Endothelial cell of umbilical vein (primary cell): ENCODE data around the gene ZNF626. TPM values are rescaled to one million over a fixed set of nuclear protein-coding genes. Genes with fewer than 3 reads are reported as not detected.
"Not testable (repeated sequence)": the region's sequence is repeated elsewhere in the genome, so short reads cannot be mapped to it uniquely, and the experiment has no call there.

Source experiments
- BruUV-seq: library from RNA; stranded (reverse); fragments of 400-500 nt; replicated peaks from 2 replicates; lab custom pipeline; 2021; lab: Mats Ljungman, UMichigan
- CTCF ChIA-PET: fragments of 300-600, 350-600 bp; sonication (Branson Sonifier 250); formaldehyde crosslinking; loops from one replicate; lab custom pipeline; 2021; ENCODE audit warnings: antibody characterized with exemption, inconsistent platforms; lab: Charles Lee
- POLR2A ChIA-PET: fragments of 300-600, 350-600 bp; sonication (Branson Sonifier 250); formaldehyde crosslinking; loops from one replicate; lab custom pipeline; 2021; ENCODE audit warnings: antibody characterized with exemption, inconsistent platforms; lab: Charles Lee
- DNase-seq: peaks from one replicate; pipeline ENCODE4 v3.0.0-alpha.2; 2011; ENCODE audit warnings: low read depth, low spot score
- FAIRE-seq: peaks from 2 replicates; lab custom pipeline; 2011; peaks lifted over from hg19 to GRCh38; lab: Jason Lieb, UNC
- H2AFZ ChIP-seq: 2 replicates; pipeline ENCODE4 v1.6.0; 2012; ENCODE audit warnings: low read depth, low read length, control low read depth, inconsistent platforms
- H3K27ac ChIP-seq: 2 replicates; pipeline ENCODE4 v1.5.1; 2011; ENCODE audit warnings: low read depth, mild to moderate bottlenecking, control low read depth, low read length, moderate library complexity; ENCODE audit not compliant: insufficient read depth
- H3K27me3 ChIP-seq, 2 experiments: 2 replicates each; pipeline versions ENCODE4 v1.6.0 to v1.6.1; 2011; ENCODE audit warnings: low read length in 2 of 2, mixed read lengths in 1 of 2; ENCODE audit not compliant: control insufficient read depth in 2 of 2, insufficient read depth in 2 of 2
- H3K36me3 ChIP-seq, 2 experiments: 2 replicates in 1 of 2; 3 replicates in 1 of 2; pipeline ENCODE4 v1.5.1; 2011; ENCODE audit warnings: low read length in 2 of 2, mild to moderate bottlenecking in 1 of 2, moderate library complexity in 1 of 2; ENCODE audit not compliant: control insufficient read depth in 2 of 2, insufficient read depth in 2 of 2; ENCODE audit errors: extremely low read depth in 1 of 2
- H3K4me1 ChIP-seq: 3 replicates; pipeline ENCODE4 v1.5.1; 2011; ENCODE audit warnings: mild to moderate bottlenecking, low read length; ENCODE audit not compliant: control insufficient read depth, insufficient read depth; ENCODE audit errors: extremely low read depth
- H3K4me2 ChIP-seq: 2 replicates; pipeline ENCODE4 v1.6.1; 2011; ENCODE audit warnings: low read length, control low read depth, mixed read lengths; ENCODE audit not compliant: insufficient read depth
- H3K4me3 ChIP-seq, 3 experiments: fragments of 200-600 bp in 1 of 3; sonication (generic), shearing (Covaris generic) in 1 of 3; replicated peaks in 1 of 3; 2 replicates each; pipeline ENCODE4 v1.5.1; 2011 to 2016; ENCODE audit warnings: control low read depth in 3 of 3, low read length in 3 of 3, mild to moderate bottlenecking in 2 of 3, inconsistent platforms in 1 of 3, low read depth in 1 of 3, moderate library complexity in 1 of 3; ENCODE audit not compliant: insufficient read depth in 1 of 3
- H3K79me2 ChIP-seq: 2 replicates; pipeline ENCODE4 v1.6.0; 2012; ENCODE audit warnings: low read length, inconsistent platforms; ENCODE audit not compliant: control insufficient read depth, insufficient read depth
- H3K9ac ChIP-seq: replicated peaks from 2 replicates; pipeline ENCODE3; 2011; ENCODE audit warnings: low read length, control low read depth; ENCODE audit not compliant: insufficient read depth; ENCODE audit errors: extremely low read depth
- H3K9me1 ChIP-seq: replicated peaks from 3 replicates; pipeline ENCODE4 v1.6.0; 2011; ENCODE audit warnings: mild to moderate bottlenecking, low read length; ENCODE audit not compliant: control insufficient read depth, insufficient read depth; ENCODE audit errors: extremely low read depth
- H3K9me3 ChIP-seq: replicated peaks from 2 replicates; pipeline ENCODE4 v1.5.1; 2012; ENCODE audit warnings: low read length, inconsistent platforms; ENCODE audit not compliant: control insufficient read depth, insufficient read depth
- H4K20me1 ChIP-seq: replicated peaks from 2 replicates; pipeline ENCODE3; 2011; ENCODE audit warnings: mild to moderate bottlenecking, low read length; ENCODE audit not compliant: control insufficient read depth, insufficient read depth; ENCODE audit errors: extremely low read depth
- EZH2 ChIP-seq: IDR thresholded peaks from 2 replicates; pipeline ENCODE4 v1.6.1; 2012; ENCODE audit warnings: borderline replicate concordance, low read depth, mild to moderate bottlenecking, moderate library complexity, low read length, inconsistent platforms; ENCODE audit not compliant: severe bottlenecking
- GATA2 ChIP-seq: IDR thresholded peaks from 2 replicates; pipeline ENCODE4 v1.7.0; 2011; ENCODE audit warnings: low read depth, mild to moderate bottlenecking, moderate library complexity, mixed read lengths, low read length; ENCODE audit not compliant: insufficient read length, insufficient read depth
- JUN ChIP-seq: IDR thresholded peaks from 2 replicates; pipeline ENCODE4 v1.6.1; 2011; ENCODE audit warnings: borderline replicate concordance, low read depth; ENCODE audit not compliant: insufficient read length, insufficient read depth
- MYC ChIP-seq: IDR thresholded peaks from one replicate; pipeline ENCODE4 v1.6.1; 2011; ENCODE audit warnings: mild to moderate bottlenecking, low read depth, low read length
- dilution Hi-C: fragments of 300-500 bp; cut with MboI; formaldehyde crosslinking; loops from one replicate; pipeline ENCODE4 v1.15.0; 2019; ENCODE audit warnings: low sequenced_read_pairs; ENCODE audit not compliant: extremely low pct_ligation_motif_present
- intact Hi-C: fragments of 100-400 bp; cut with micrococcal nuclease; formaldehyde crosslinking; loops from one replicate; pipeline ENCODE4 v1.10.0; 2022
- polyA plus RNA-seq, 4 experiments: library from polyadenylated mRNA; depleted of rRNA in 3 of 4; stranded (reverse) in 3 of 4; unstranded in 1 of 4; fragments of >200 nt; gene quantifications; 2 replicates each; pipeline versions ENCODE4 v1.2.1 to v1.2.3, GENCODE V29; 2011 to 2012; ENCODE audit warnings: missing spikeins in 1 of 4
- total RNA-seq: library from RNA; stranded (reverse); gene quantifications from 2 replicates; pipeline ENCODE4 v1.2.3, GENCODE V29; 2021
- TF ChIP-seq, protein P1 (sequence below): IDR thresholded peaks from 2 replicates; pipeline ENCODE4 v1.6.1; 2011; ENCODE audit not compliant: insufficient read depth, insufficient read length

ZNF626 gene
- total and polyA plus RNA-seq, 2 donors (not counting 3 experiments of a cell fraction or from before 2014, with no cell fraction given): 2.2 to 7.7 TPM

DNA sequence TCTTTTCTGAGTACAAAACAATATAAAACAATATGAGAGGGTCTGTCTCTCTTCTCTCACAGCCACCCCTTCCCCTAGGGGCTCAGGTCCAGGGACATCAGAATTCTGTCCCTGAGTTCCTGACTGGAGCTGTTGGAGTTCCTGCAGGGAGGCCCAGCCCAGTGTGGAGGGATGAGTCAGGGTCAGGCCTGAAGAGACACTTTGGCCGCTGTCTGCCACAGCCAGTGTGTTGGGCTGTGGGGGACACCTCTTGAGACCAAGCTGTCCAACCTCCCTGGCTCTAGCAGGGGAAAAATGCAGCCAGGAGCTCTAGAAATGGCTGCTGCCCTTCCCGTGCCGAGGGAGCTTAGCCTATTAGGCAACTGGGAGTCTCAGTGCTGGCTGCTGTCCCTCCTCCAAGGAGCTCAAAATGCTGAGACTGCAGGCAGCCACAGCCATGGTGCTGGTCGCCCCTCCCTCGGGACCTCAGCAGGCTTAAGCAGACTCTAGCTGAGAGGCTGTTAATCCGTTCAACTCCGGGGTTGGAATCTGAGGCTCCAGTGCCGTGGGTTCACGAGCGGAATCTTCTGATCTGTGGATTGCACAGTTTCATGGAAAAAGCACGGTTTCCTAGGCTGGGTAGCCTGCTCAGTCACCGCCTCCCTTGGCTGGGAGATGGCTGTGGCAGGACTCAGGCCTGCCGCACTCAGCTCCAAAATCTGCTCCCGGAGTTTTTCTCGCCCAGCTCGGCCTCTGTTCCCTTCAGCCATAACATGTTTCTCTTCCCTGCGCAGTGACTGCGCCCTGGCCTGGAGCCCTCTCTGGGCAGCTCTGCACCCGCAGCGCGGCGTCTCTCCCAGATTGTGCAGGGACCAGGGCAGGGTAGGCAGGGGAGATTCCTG is 3.8 kb upstream of the ZNF626 start:
- TF ChIP-seq, protein P1, sequence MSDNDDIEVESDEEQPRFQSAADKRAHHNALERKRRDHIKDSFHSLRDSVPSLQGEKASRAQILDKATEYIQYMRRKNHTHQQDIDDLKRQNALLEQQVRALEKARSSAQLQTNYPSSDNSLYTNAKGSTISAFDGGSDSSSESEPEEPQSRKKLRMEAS: no peak
- TF ChIP-seq JUN: no peak
- no peak for TF ChIP-seq MYC
- TF ChIP-seq EZH2: no peak
- no peak for TF ChIP-seq GATA2
- dilution Hi-C loops: no loop called here
- POLR2A ChIA-PET: no interaction called here
- Histone ChIP-seq H3K4me3 (no peak overlapping the region), H3K27me3 (no peaks in the 10 kb centered on the region), H2AFZ (no peak overlapping the region), H4K20me1 (no peaks in the 10 kb centered on the region), H3K27ac (no peak overlapping the region), H3K9me1 (no peaks in the 10 kb centered on the region), H3K36me3 (no peaks in the 10 kb centered on the region), H3K79me2 (no peaks in the 10 kb centered on the region), H3K4me2 (no peak overlapping the region), H3K9ac (no peak overlapping the region), H3K9me3 (no peaks in the 10 kb centered on the region), H3K4me1 (no peaks in the 10 kb centered on the region)
- CTCF ChIA-PET: no interaction called here
- FAIRE-seq (no peak), DNase-seq (no peak)
- no TSS peak for BruUV-seq
- intact Hi-C loops: no loop called here

GRCh38 chr19:20664475-20664874 is 3.1 kb upstream of the ZNF626 start:
- dilution Hi-C loops, CTCF ChIA-PET: not testable (repeated sequence)

More at GRCh38 chr19:20664475-20664874, 3.1 kb upstream of the ZNF626 start:
- H3K9ac ChIP-seq, FAIRE-seq, H3K27me3 ChIP-seq, H3K79me2 ChIP-seq, H3K9me3 ChIP-seq, H3K9me1 ChIP-seq, H3K4me1 ChIP-seq, BruUV-seq, H2AFZ ChIP-seq, H3K4me2 ChIP-seq, H3K27ac ChIP-seq, intact Hi-C loops, H4K20me1 ChIP-seq, H3K4me3 ChIP-seq, POLR2A ChIA-PET, H3K36me3 ChIP-seq, DNase-seq: not testable (repeated sequence)
